OCI-LY7 (cell line): ENCODE results near the gene ACSM3.

Source experiments
- EZH2phosphoT487 ChIP-seq: fragments of 200-600 bp; sonication (generic); IDR thresholded peaks from 2 replicates; pipeline ENCODE4 v1.6.1; 2018; ENCODE audit warnings: low read depth, borderline replicate concordance, mild to moderate bottlenecking, mixed run types, antibody characterized with exemption, low read length, moderate library complexity, mixed read lengths
- TF ChIP-seq, protein P1 (sequence below): fragments of 200-600 bp; sonication (generic); conservative IDR thresholded peaks from 2 replicates; pipeline ENCODE4 v1.5.1; 2014; ENCODE audit warnings: mild to moderate bottlenecking, antibody characterized with exemption, low read length, moderate library complexity, mixed read lengths

DNA sequence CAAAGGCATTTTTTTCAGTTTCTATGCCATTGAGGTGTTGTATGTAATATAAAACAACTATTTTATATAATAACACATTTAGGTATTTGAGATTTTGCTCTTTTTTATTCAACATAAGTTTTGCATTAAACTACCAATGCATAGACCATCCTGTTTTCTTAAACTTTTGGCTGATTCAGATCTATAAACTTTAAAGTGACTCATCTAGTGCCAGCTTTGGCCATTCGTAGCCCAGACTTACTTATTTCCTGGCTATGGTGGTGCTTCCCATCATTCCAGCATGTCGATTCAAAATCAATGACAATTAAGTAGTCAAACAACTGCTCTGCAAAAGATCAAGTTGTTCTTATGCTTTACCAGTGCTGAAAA is 39.4 kb downstream of the ACSM3 start:
- TF ChIP-seq, protein P1, sequence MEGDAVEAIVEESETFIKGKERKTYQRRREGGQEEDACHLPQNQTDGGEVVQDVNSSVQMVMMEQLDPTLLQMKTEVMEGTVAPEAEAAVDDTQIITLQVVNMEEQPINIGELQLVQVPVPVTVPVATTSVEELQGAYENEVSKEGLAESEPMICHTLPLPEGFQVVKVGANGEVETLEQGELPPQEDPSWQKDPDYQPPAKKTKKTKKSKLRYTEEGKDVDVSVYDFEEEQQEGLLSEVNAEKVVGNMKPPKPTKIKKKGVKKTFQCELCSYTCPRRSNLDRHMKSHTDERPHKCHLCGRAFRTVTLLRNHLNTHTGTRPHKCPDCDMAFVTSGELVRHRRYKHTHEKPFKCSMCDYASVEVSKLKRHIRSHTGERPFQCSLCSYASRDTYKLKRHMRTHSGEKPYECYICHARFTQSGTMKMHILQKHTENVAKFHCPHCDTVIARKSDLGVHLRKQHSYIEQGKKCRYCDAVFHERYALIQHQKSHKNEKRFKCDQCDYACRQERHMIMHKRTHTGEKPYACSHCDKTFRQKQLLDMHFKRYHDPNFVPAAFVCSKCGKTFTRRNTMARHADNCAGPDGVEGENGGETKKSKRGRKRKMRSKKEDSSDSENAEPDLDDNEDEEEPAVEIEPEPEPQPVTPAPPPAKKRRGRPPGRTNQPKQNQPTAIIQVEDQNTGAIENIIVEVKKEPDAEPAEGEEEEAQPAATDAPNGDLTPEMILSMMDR = no peak
- TF ChIP-seq EZH2phosphoT487 = no peak
